Astrocyte (in vitro differentiated cells and primary cell): ENCODE results near the gene DCST2. TPM values are rescaled to one million over a fixed set of nuclear protein-coding genes. Genes with fewer than 3 reads are reported as not detected.

ENCODE experiments used
- DNase-seq: peaks from one replicate; pipeline ENCODE4 v3.0.0-alpha.2; 2010; ENCODE audit warnings: low read depth
- FAIRE-seq: peaks from 2 replicates; lab custom pipeline; 2011; peaks lifted over from hg19 to GRCh38; lab: Jason Lieb, UNC
- H2AFZ ChIP-seq: 2 replicates; pipeline ENCODE4 v1.6.0; 2012; ENCODE audit warnings: low read depth, low read length, inconsistent platforms
- H3K27ac ChIP-seq: 2 replicates; pipeline ENCODE4 v1.5.1; 2011; ENCODE audit warnings: low read depth, low read length, inconsistent platforms
- H3K27me3 ChIP-seq: 2 replicates; pipeline ENCODE4 v1.6.0; 2011; ENCODE audit warnings: low read length, inconsistent platforms; ENCODE audit not compliant: insufficient read depth
- H3K36me3 ChIP-seq: 2 replicates; pipeline ENCODE4 v1.5.1; 2011; ENCODE audit warnings: low read length, inconsistent platforms; ENCODE audit not compliant: insufficient read depth
- H3K4me1 ChIP-seq: 2 replicates; pipeline ENCODE4 v1.5.1; 2011; ENCODE audit warnings: low read length, inconsistent platforms; ENCODE audit not compliant: insufficient read depth
- H3K4me2 ChIP-seq: 2 replicates; pipeline ENCODE4 v1.6.0; 2012; ENCODE audit warnings: low read length, inconsistent platforms
- H3K4me3 ChIP-seq: 2 replicates; pipeline ENCODE4 v1.5.1; 2011; ENCODE audit warnings: low read depth, mild to moderate bottlenecking, low read length, inconsistent platforms; ENCODE audit not compliant: insufficient read depth
- H3K79me2 ChIP-seq: 2 replicates; pipeline ENCODE4 v1.6.0; 2012; ENCODE audit warnings: mild to moderate bottlenecking, low read length, inconsistent platforms; ENCODE audit not compliant: insufficient read depth
- H3K9ac ChIP-seq: 2 replicates; pipeline ENCODE4 v1.6.0; 2012; ENCODE audit warnings: mild to moderate bottlenecking, low read length, inconsistent platforms
- H3K9me3 ChIP-seq: 2 replicates; pipeline ENCODE4 v1.5.1; 2012; ENCODE audit warnings: low read depth, mild to moderate bottlenecking, low read length, inconsistent platforms; ENCODE audit not compliant: insufficient read depth
- H4K20me1 ChIP-seq: 2 replicates; pipeline ENCODE4 v1.6.0; 2012; ENCODE audit warnings: low read length, inconsistent platforms; ENCODE audit not compliant: insufficient read depth
- H3K27ac Mint-ChIP-seq: one replicate; pipeline ENCODE4 v1.8.0; 2021; ENCODE audit warnings: mild to moderate bottlenecking, mixed read lengths; ENCODE audit not compliant: unreplicated experiment
- H3K27me3 Mint-ChIP-seq: one replicate; pipeline ENCODE4 v1.8.0; 2021; ENCODE audit warnings: low read depth, mixed read lengths; ENCODE audit not compliant: unreplicated experiment
- H3K36me3 Mint-ChIP-seq: one replicate; pipeline ENCODE4 v1.8.0; 2021; ENCODE audit warnings: low read depth, mixed read lengths; ENCODE audit not compliant: unreplicated experiment
- H3K4me1 Mint-ChIP-seq: one replicate; pipeline ENCODE4 v1.8.0; 2021; ENCODE audit warnings: low read depth, mixed read lengths; ENCODE audit not compliant: unreplicated experiment
- H3K4me3 Mint-ChIP-seq: one replicate; pipeline ENCODE4 v1.8.0; 2021; ENCODE audit warnings: mild to moderate bottlenecking, moderate library complexity, mixed read lengths; ENCODE audit not compliant: unreplicated experiment
- H3K9me3 Mint-ChIP-seq: one replicate; pipeline ENCODE4 v1.8.0; 2021; ENCODE audit warnings: mild to moderate bottlenecking, mixed read lengths; ENCODE audit not compliant: unreplicated experiment
- CTCF ChIP-seq: IDR thresholded peaks from 2 replicates; pipeline ENCODE4 v1.5.1; 2011; ENCODE audit warnings: low read depth, mild to moderate bottlenecking, inconsistent platforms, low read length, moderate library complexity; ENCODE audit not compliant: insufficient read depth
- EZH2 ChIP-seq: IDR thresholded peaks from 2 replicates; pipeline ENCODE4 v1.6.1; 2012; ENCODE audit warnings: mild to moderate bottlenecking, low read length, inconsistent platforms; ENCODE audit not compliant: insufficient read depth
- total RNA-seq: library from RNA; stranded (reverse); gene quantifications from 2 replicates; pipeline ENCODE4 v1.2.1, GENCODE V29; 2021

The DCST2 gene
- total RNA-seq, 1 donor from 2014 or later, result 0.34 TPM

- Mint-ChIP-seq H3K36me3 (peaks cover 2% of the 10 kb centered on the region), H3K27me3 (peaks cover 39% of the 10 kb centered on the region), H3K4me1 (peaks cover 11% of the 10 kb centered on the region), H3K4me3 (no peak overlapping the region), H3K9me3 (no peaks in the 10 kb centered on the region), H3K27ac (no peak overlapping the region)
- Histone ChIP-seq H3K9me3 (no peaks in the 10 kb centered on the region), H3K36me3 (no peaks in the 10 kb centered on the region), H2AFZ (no peak overlapping the region), H4K20me1 (peaks cover 8% of the 10 kb centered on the region), H3K79me2 (no peaks in the 10 kb centered on the region), H3K27me3 (peaks cover 48% of the 10 kb centered on the region), H3K4me3 (no peak overlapping the region), H3K4me2 (no peak overlapping the region), H3K9ac (no peak overlapping the region), H3K4me1 (peaks cover 16% of the 10 kb centered on the region), H3K27ac (no peak overlapping the region)
- no peak for DNase-seq
- TF ChIP-seq CTCF (no peak), EZH2 (no peak)
- no peak for FAIRE-seq
Observed at GRCh38 chr1:155077346-155077745, 43.8 kb upstream of the DCST2 start.

GRCh38 chr1:155076371-155076770, 42.8 kb upstream of the DCST2 start:
- no peak for TF ChIP-seq EZH2
- TF ChIP-seq CTCF, result no peak
- no peak overlapping the region for H3K27ac ChIP-seq

DNA sequence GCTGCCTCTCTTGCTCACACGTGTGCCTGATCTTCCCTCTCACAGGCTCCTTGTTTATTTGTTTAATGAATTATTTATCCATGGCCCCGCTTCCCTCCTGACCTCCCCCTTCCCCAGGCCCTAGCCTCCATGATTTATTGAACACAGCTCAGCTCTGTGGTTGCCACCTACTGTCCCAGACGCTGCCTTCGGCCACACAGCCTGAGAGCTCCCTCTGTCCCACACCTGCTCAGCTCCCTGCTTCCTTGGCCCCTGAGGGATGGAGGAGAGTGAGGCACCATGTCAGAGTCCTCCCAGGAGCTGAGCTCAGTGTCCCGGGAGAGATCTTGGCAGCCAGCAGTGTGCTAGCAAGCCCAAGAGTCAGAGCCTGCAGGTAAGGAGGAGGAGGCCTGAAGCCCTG, 42.0 kb upstream of the DCST2 start:
- DNase-seq (no peak), FAIRE-seq (no peak)
- Histone ChIP-seq H2AFZ (no peak overlapping the region), H3K9ac (no peak overlapping the region), H3K9me3 (no peaks in the 10 kb centered on the region), H3K4me1 (peaks cover 18% of the 10 kb centered on the region), H3K4me3 (no peak overlapping the region), H3K4me2 (no peak overlapping the region), H4K20me1 (no peaks in the 10 kb centered on the region), H3K36me3 (no peaks in the 10 kb centered on the region), H3K79me2 (no peaks in the 10 kb centered on the region), H3K27me3 (peaks cover 34% of the 10 kb centered on the region), H3K27ac (no peak overlapping the region)
- no peaks in the 10 kb centered on the region for H3K9me3 Mint-ChIP-seq
- H3K4me1 Mint-ChIP-seq, result peaks cover 9% of the 10 kb centered on the region
- H3K4me3 Mint-ChIP-seq, result no peak overlapping the region
- peaks cover 2% of the 10 kb centered on the region for H3K36me3 Mint-ChIP-seq
- no peak overlapping the region for H3K27ac Mint-ChIP-seq
- H3K27me3 Mint-ChIP-seq, result peaks cover 39% of the 10 kb centered on the region
- TF ChIP-seq EZH2 (no peak), CTCF (no peak)

More at GRCh38 chr1:155076371-155076770, 42.8 kb upstream of the DCST2 start:
- no peak for DNase-seq
- Histone ChIP-seq H3K36me3 (no peaks in the 10 kb centered on the region), H3K4me3 (no peak overlapping the region), H3K9ac (no peak overlapping the region), H3K79me2 (no peaks in the 10 kb centered on the region), H3K27me3 (peaks cover 42% of the 10 kb centered on the region), H3K9me3 (no peaks in the 10 kb centered on the region), H2AFZ (no peak overlapping the region), H4K20me1 (peaks cover 5% of the 10 kb centered on the region), H3K4me2 (no peak overlapping the region), H3K4me1 (peaks cover 16% of the 10 kb centered on the region)
- FAIRE-seq, result no peak
- H3K27ac Mint-ChIP-seq, result no peak overlapping the region
- H3K4me3 Mint-ChIP-seq, result no peak overlapping the region
- peaks cover 12% of the 10 kb centered on the region for H3K4me1 Mint-ChIP-seq
- H3K36me3 Mint-ChIP-seq, result peaks cover 2% of the 10 kb centered on the region
- peaks cover 42% of the 10 kb centered on the region for H3K27me3 Mint-ChIP-seq
- H3K9me3 Mint-ChIP-seq, result no peaks in the 10 kb centered on the region
